T-cell (primary cell): ENCODE results near the gene KCNJ14. TPM values are rescaled to one million over a fixed set of nuclear protein-coding genes. Genes with fewer than 3 reads are reported as not detected.

ENCODE experiments used
- ATAC-seq, 4 experiments: fragments of 200-7000 bp in 3 of 4; fragments of 150-1000 bp in 1 of 4; cut with Tn5 transposase; replicated peaks in 1 of 4; 1 replicate in 3 of 4; 2 replicates in 1 of 4; pipeline ENCODE4 v1.10.0; 2021; ENCODE audit warnings: moderate library complexity in 3 of 4, mild to moderate bottlenecking in 2 of 4, moderate number of reproducible peaks in 1 of 4
- CTCF ChIA-PET, 2 donors: fragments of 300-600 bp; sonication (Branson Sonifier 250); formaldehyde crosslinking; loops; one replicate each; lab custom pipeline; 2022; ENCODE audit warnings: antibody characterized with exemption in 2 of 2; lab: Charles Lee
- POLR2A ChIA-PET, 2 donors: fragments of 300-600 bp; sonication (Branson Sonifier 250); formaldehyde crosslinking; loops; one replicate each; lab custom pipeline; 2022; ENCODE audit warnings: antibody characterized with exemption in 2 of 2; lab: Charles Lee
- DNase-seq, 35 experiments: peaks; one replicate each; pipeline versions ENCODE4 v3.0.0 to v3.0.0-alpha.2; 2013 to 2023
- H3K27ac ChIP-seq: one replicate; pipeline ENCODE4 v1.5.1; 2013; ENCODE audit warnings: low read length
- H3K27me3 ChIP-seq, 2 experiments: replicated peaks in 1 of 2; 1 replicate in 1 of 2; 2 replicates in 1 of 2; pipeline versions ENCODE4 v1.6.1 to v1.7.0; 2013; ENCODE audit warnings: low read length in 1 of 2, mixed read lengths in 1 of 2; ENCODE audit not compliant: control insufficient read depth in 2 of 2, insufficient read depth in 2 of 2; ENCODE audit errors: extremely low read depth in 1 of 2
- H3K36me3 ChIP-seq, 2 donors: 1 replicate in 1 of 2; 2 replicates in 1 of 2; pipeline versions ENCODE4 v1.6.1 to v1.7.0; 2013; ENCODE audit warnings: low read length in 1 of 2; ENCODE audit not compliant: control insufficient read depth in 2 of 2, insufficient read depth in 1 of 2; ENCODE audit errors: extremely low read depth in 1 of 2
- H3K4me1 ChIP-seq, 2 experiments: 1 replicate in 1 of 2; 2 replicates in 1 of 2; pipeline versions ENCODE4 v1.6.1 to v1.7.0; 2013; ENCODE audit warnings: low read length in 2 of 2, mixed read lengths in 1 of 2; ENCODE audit not compliant: insufficient read depth in 2 of 2, control insufficient read depth in 1 of 2; ENCODE audit errors: extremely low read depth in 1 of 2
- H3K4me3 ChIP-seq, 2 donors: 1 replicate in 1 of 2; 2 replicates in 1 of 2; pipeline versions ENCODE4 v1.5.1 to v1.7.0; 2013; ENCODE audit warnings: mild to moderate bottlenecking in 2 of 2, low read length in 1 of 2, moderate library complexity in 1 of 2; ENCODE audit not compliant: control insufficient read depth in 1 of 2; ENCODE audit errors: extremely low read depth in 1 of 2
- H3K9me3 ChIP-seq: 2 replicates; pipeline ENCODE4 v1.7.0; 2013
- H3K27ac Mint-ChIP-seq, 2 donors: one replicate each; pipeline ENCODE4 v1.8.0; 2020 to 2021; ENCODE audit warnings: mild to moderate bottlenecking in 2 of 2, mixed read lengths in 2 of 2
- H3K27me3 Mint-ChIP-seq, 2 donors: one replicate each; pipeline ENCODE4 v1.8.0; 2021 to 2022; ENCODE audit warnings: mixed read lengths in 2 of 2
- H3K36me3 Mint-ChIP-seq: one replicate; pipeline ENCODE4 v1.8.0; 2021; ENCODE audit warnings: mixed read lengths
- H3K4me1 Mint-ChIP-seq, 3 donors: one replicate each; pipeline ENCODE4 v1.8.0; 2020 to 2022; ENCODE audit warnings: mixed read lengths in 3 of 3, mild to moderate bottlenecking in 1 of 3
- H3K4me3 Mint-ChIP-seq, 3 donors: one replicate each; pipeline ENCODE4 v1.8.0; 2020 to 2022; ENCODE audit warnings: mild to moderate bottlenecking in 3 of 3, mixed read lengths in 3 of 3, moderate library complexity in 3 of 3
- H3K9me3 Mint-ChIP-seq, 3 donors: one replicate each; pipeline ENCODE4 v1.8.0; 2020 to 2022; ENCODE audit warnings: mixed read lengths in 3 of 3
- WGBS: methylation state at CpG from one replicate; pipeline ENCODE4 v1.1.5; 2013; ENCODE audit warnings: missing lambda C conversion rate; ENCODE audit not compliant: insufficient coverage; 5-methylcytosine and 5-hydroxymethylcytosine counted together
- total RNA-seq, 35 experiments: library from RNA in 6 of 35; stranded (reverse) in 6 of 35; fragments of 120-200 nt in 1 of 35; gene quantifications; one replicate each; pipeline versions ENCODE4 v1.2.1 to v1.2.4 and lab custom pipeline; 2013 to 2026

The KCNJ14 gene
- total RNA-seq, 5 donors from 2014 or later (not counting 1 experiment from before 2014, with no cell fraction given) = 2.6 to 3.5 (median 3.2) TPM

GRCh38 chr19:48511321-48511731 lies 56.0 kb downstream of the KCNJ14 start:
- peak in 3 of 4 experiments; percentile 7 to 11 (median 8) for ATAC-seq
- Mint-ChIP-seq H3K9me3 (no peaks in the 10 kb centered on the region), H3K4me3 (no peak overlapping the region), H3K4me1 (peaks cover 13 to 20% (median 16%) of the 10 kb centered on the region in 3 donors), H3K27ac (no peak overlapping the region), H3K36me3 (peaks cover 8% of the 10 kb centered on the region), H3K27me3 (no peaks in the 10 kb centered on the region)
- ChIA-PET POLR2A (no interaction called here), CTCF (interaction anchor here in 1 of 2 donors (0.7 kb wide), 1 partner anchor 108 kb away, joined by 5 read pairs; no protein-coding TSS in a partner anchor)
- Histone ChIP-seq H3K36me3 (peaks cover 0 to 11% of the 10 kb centered on the region in 2 donors), H3K4me1 (peaks cover 12 to 42% of the 10 kb centered on the region in 2 experiments), H3K27me3 (peaks cover 0 to 8% of the 10 kb centered on the region in 2 experiments), H3K4me3 (peak overlapping the region in 1 of 2 donors; percentile 53), H3K27ac (no peak overlapping the region), H3K9me3 (no peaks in the 10 kb centered on the region)
- 0% methylated on average over 13 of the region's 32 CpGs for WGBS
- peak in 5 of 35 experiments; percentile 34 to 60 (median 42) for DNase-seq

- Mint-ChIP-seq H3K27ac (peak within 1 kb of the TSS; percentile 86 to 87), H3K36me3 (peaks cover 7% of the 10 kb centered on the region), H3K4me3 (peak within 1 kb of the TSS in 1 of 3 donors; percentile 87), H3K9me3 (no peaks in the 10 kb centered on the region), H3K27me3 (no peaks in the 10 kb centered on the region), H3K4me1 (peaks cover 13 to 20% (median 16%) of the 10 kb centered on the region in 3 donors)
- POLR2A ChIA-PET = no interaction called here
- CTCF ChIA-PET = no interaction called here
- Histone ChIP-seq H3K27ac (peak within 1 kb of the TSS; percentile 44), H3K36me3 (peaks cover 0 to 11% of the 10 kb centered on the region in 2 donors), H3K27me3 (peaks cover 0 to 8% of the 10 kb centered on the region in 2 experiments), H3K4me3 (peak within 1 kb of the TSS; percentile 53 to 65), H3K9me3 (no peaks in the 10 kb centered on the region), H3K4me1 (peaks cover 12 to 42% of the 10 kb centered on the region in 2 experiments)
- peak; percentile 69 to 73 (median 70) for ATAC-seq
- DNase-seq = peak; percentile 57 to 95 (median 84)
- WGBS = 8% methylated on average over 25 of the region's 32 CpGs
These were observed 56.6 kb downstream of the KCNJ14 start, which contains the start of gene LMTK3 for GRCh38 chr19:48511800-48512503. Gene LMTK3 (minus strand): TSS chr19:48511835. CDS start chr19:48511576, 259 bp downstream.

- Mint-ChIP-seq H3K27me3 (no peaks in the 10 kb centered on the region), H3K36me3 (peaks cover 4% of the 10 kb centered on the region), H3K9me3 (no peaks in the 10 kb centered on the region), H3K4me3 (no peak overlapping the region), H3K27ac (no peak overlapping the region), H3K4me1 (peaks cover 13 to 20% (median 16%) of the 10 kb centered on the region in 3 donors)
- no peaks in the 10 kb centered on the region for H3K9me3 ChIP-seq
- DNase-seq = peak in 1 of 35 experiments; percentile 58
- peaks cover 12 to 42% of the 10 kb centered on the region in 2 experiments for H3K4me1 ChIP-seq
- H3K27me3 ChIP-seq = peaks cover 0 to 8% of the 10 kb centered on the region in 2 experiments
- ChIA-PET POLR2A (no interaction called here), CTCF (no interaction called here)
- H3K36me3 ChIP-seq = peaks cover 0 to 11% of the 10 kb centered on the region in 2 donors
- H3K27ac ChIP-seq = peak overlapping the region; percentile 56
- 52% methylated on average over 10 of the region's 19 CpGs for WGBS
- peak overlapping the region; percentile 56 to 88 for H3K4me3 ChIP-seq
- ATAC-seq = no peak
These were observed 57.3 kb downstream of the KCNJ14 start for GRCh38 chr19:48512504-48513288.

- 2% methylated on average over 41 of the region's 54 CpGs for WGBS
- no peaks in the 10 kb centered on the region for H3K9me3 ChIP-seq
- DNase-seq = peak; percentile 53 to 86 (median 72)
- peak overlapping the region; percentile 56 for H3K27ac ChIP-seq
- peak overlapping the region; percentile 56 to 88 for H3K4me3 ChIP-seq
- Mint-ChIP-seq H3K4me3 (no peak overlapping the region), H3K27ac (no peak overlapping the region), H3K36me3 (no peaks in the 10 kb centered on the region), H3K9me3 (no peaks in the 10 kb centered on the region), H3K4me1 (peaks cover 13 to 20% (median 16%) of the 10 kb centered on the region in 3 donors), H3K27me3 (no peaks in the 10 kb centered on the region)
- ChIA-PET CTCF (interaction anchor here in 1 of 2 donors (0.5 to 1.2 kb wide), 2 partner anchors 63 to 71 kb away, joined by 3 to 5 read pairs; no protein-coding TSS in a partner anchor), POLR2A (no interaction called here)
- ATAC-seq = peak; percentile 73 to 74 (median 73)
- peaks cover 12 to 42% of the 10 kb centered on the region in 2 experiments for H3K4me1 ChIP-seq
- H3K36me3 ChIP-seq = peaks cover 0 to 8% of the 10 kb centered on the region in 2 donors
- H3K27me3 ChIP-seq = peaks cover 0 to 8% of the 10 kb centered on the region in 2 experiments
These were observed 58.1 kb downstream of the KCNJ14 start for GRCh38 chr19:48513289-48514122.

- Histone ChIP-seq H3K36me3 (peaks cover 0 to 3% of the 10 kb centered on the region in 2 donors), H3K27ac (no peak overlapping the region), H3K27me3 (peaks cover 0 to 8% of the 10 kb centered on the region in 2 experiments), H3K9me3 (no peaks in the 10 kb centered on the region), H3K4me1 (peaks cover 12 to 42% of the 10 kb centered on the region in 2 experiments), H3K4me3 (peak overlapping the region in 1 of 2 donors; percentile 88)
- CTCF ChIA-PET = interaction anchor here in 1 of 2 donors (0.5 to 1.2 kb wide), 3 partner anchors 62 to 265 kb away, joined by 3 to 5 read pairs (median 3); no protein-coding TSS in a partner anchor
- H3K27me3 Mint-ChIP-seq = no peaks in the 10 kb centered on the region
- H3K27ac Mint-ChIP-seq = no peak overlapping the region
- no peak for DNase-seq
- peak overlapping the region in 1 of 3 donors; percentile 9 for H3K4me3 Mint-ChIP-seq
- H3K36me3 Mint-ChIP-seq = no peaks in the 10 kb centered on the region
- WGBS = 64% methylated on average over 11 of the region's 11 CpGs
- ATAC-seq = no peak
- POLR2A ChIA-PET = no interaction called here
- H3K9me3 Mint-ChIP-seq = no peaks in the 10 kb centered on the region
- H3K4me1 Mint-ChIP-seq = peaks cover 13 to 20% (median 16%) of the 10 kb centered on the region in 3 donors
These were observed 58.7 kb downstream of the KCNJ14 start for GRCh38 chr19:48514123-48514458.
